IMR-90 (cell line): ENCODE results near the gene ZBTB39. TPM values are rescaled to one million over a fixed set of nuclear protein-coding genes. Genes with fewer than 3 reads are reported as not detected.

Experiments
- ATAC-seq: fragments of 200-7000 bp; cut with Tn5 transposase; 2 replicates; pipeline ENCODE4 v1.9.1; 2020; ENCODE audit warnings: low read depth, mild to moderate bottlenecking, moderate library complexity
- BruUV-seq: library from RNA; stranded (reverse); fragments of 400-500 nt; replicated peaks from 2 replicates; lab custom pipeline; 2021; lab: Mats Ljungman, UMichigan
- CTCF ChIA-PET: fragments of 300-600 bp; formaldehyde crosslinking; extraction: SDS; loops from one replicate; lab custom pipeline; 2021; ENCODE audit warnings: antibody characterized with exemption; lab: Yijun Ruan, JAX
- POLR2A ChIA-PET: fragments of 300-600 bp; sonication (Branson Sonifier 250); formaldehyde crosslinking; loops from one replicate; lab custom pipeline; 2022; ENCODE audit warnings: antibody characterized with exemption; ENCODE audit not compliant: unreplicated experiment; lab: Charles Lee
- DNase-seq: peaks from one replicate; pipeline ENCODE4 v3.0.0; 2013
- H2AFZ ChIP-seq: replicated peaks from 2 replicates; pipeline ENCODE3; 2013; ENCODE audit warnings: low read length, mild to moderate bottlenecking; ENCODE audit not compliant: poor library complexity
- H2AK5ac ChIP-seq: 2 replicates; pipeline ENCODE4 v1.6.1; 2013; ENCODE audit warnings: low read depth, low read length, inconsistent platforms
- H2AK9ac ChIP-seq: replicated peaks from 2 replicates; pipeline ENCODE3; 2013; ENCODE audit warnings: mild to moderate bottlenecking, low read depth, low read length, moderate library complexity; ENCODE audit not compliant: poor library complexity
- H2BK120ac ChIP-seq: 2 replicates; pipeline ENCODE4 v1.6.1; 2013; ENCODE audit warnings: low read depth, low read length, inconsistent platforms
- H2BK15ac ChIP-seq: 3 replicates; pipeline ENCODE4 v1.6.1; 2013; ENCODE audit warnings: low read depth, low read length, inconsistent platforms
- H2BK20ac ChIP-seq: 2 replicates; pipeline ENCODE4 v1.6.1; 2013; ENCODE audit warnings: low read depth, mild to moderate bottlenecking, inconsistent platforms, low read length, moderate library complexity
- H2BK5ac ChIP-seq: 2 replicates; pipeline ENCODE4 v1.6.1; 2013; ENCODE audit warnings: mild to moderate bottlenecking, low read depth, low read length, inconsistent platforms; ENCODE audit not compliant: poor library complexity, severe bottlenecking
- H3K14ac ChIP-seq: replicated peaks from 2 replicates; pipeline ENCODE4 v1.6.1; 2013; ENCODE audit warnings: low read depth, low read length, inconsistent platforms
- H3K18ac ChIP-seq: 2 replicates; pipeline ENCODE4 v1.6.1; 2013; ENCODE audit warnings: low read depth, low read length, control low read depth
- H3K23ac ChIP-seq: 2 replicates; pipeline ENCODE4 v1.6.1; 2013; ENCODE audit warnings: low read depth, low read length, inconsistent platforms
- H3K27ac ChIP-seq: 2 replicates; pipeline ENCODE4 v1.5.1; 2013; ENCODE audit warnings: mild to moderate bottlenecking, control low read depth, low read length; ENCODE audit not compliant: insufficient read depth
- H3K27me3 ChIP-seq: 2 replicates; pipeline ENCODE4 v1.6.1; 2013; ENCODE audit warnings: low read length; ENCODE audit not compliant: control insufficient read depth, insufficient read depth
- H3K36me3 ChIP-seq: 2 replicates; pipeline ENCODE4 v1.6.1; 2013; ENCODE audit warnings: low read length, mixed read lengths; ENCODE audit not compliant: control insufficient read depth, insufficient read depth
- H3K4ac ChIP-seq: 2 replicates; pipeline ENCODE4 v1.6.1; 2013; ENCODE audit warnings: low read depth, low read length, inconsistent platforms
- H3K4me1 ChIP-seq: 2 replicates; pipeline ENCODE4 v1.6.1; 2013; ENCODE audit warnings: low read length, mixed read lengths; ENCODE audit not compliant: control insufficient read depth, insufficient read depth
- H3K4me2 ChIP-seq: 2 replicates; pipeline ENCODE4 v1.6.1; 2013; ENCODE audit warnings: low read depth, mild to moderate bottlenecking, control low read depth, low read length, moderate library complexity
- H3K4me3 ChIP-seq: 2 replicates; pipeline ENCODE4 v1.5.1; 2013; ENCODE audit warnings: low read depth, mild to moderate bottlenecking, control low read depth, low read length, moderate library complexity; ENCODE audit not compliant: insufficient read depth
- H3K56ac ChIP-seq: 2 replicates; pipeline ENCODE4 v1.6.1; 2013; ENCODE audit warnings: low read length, inconsistent platforms; ENCODE audit not compliant: insufficient read depth; ENCODE audit errors: extremely low read depth
- H3K79me1 ChIP-seq, 2 experiments: 2 replicates each; pipeline ENCODE4 v1.6.1; 2013; ENCODE audit warnings: low read length in 2 of 2, inconsistent platforms in 1 of 2, low read depth in 1 of 2
- H3K9ac ChIP-seq: 2 replicates; pipeline ENCODE4 v1.6.1; 2013; ENCODE audit warnings: low read depth, low read length, control low read depth
- H3K9me1 ChIP-seq: 2 replicates; pipeline ENCODE4 v1.6.1; 2013; ENCODE audit warnings: low read length, inconsistent platforms; ENCODE audit not compliant: insufficient read depth
- H3K9me3 ChIP-seq: 2 replicates; pipeline ENCODE4 v1.6.1; 2013; ENCODE audit warnings: low read length; ENCODE audit not compliant: control insufficient read depth, insufficient read depth
- H4K20me1 ChIP-seq: 2 replicates; pipeline ENCODE4 v1.6.1; 2013; ENCODE audit warnings: low read length, inconsistent platforms; ENCODE audit not compliant: insufficient read depth
- H4K5ac ChIP-seq: 2 replicates; pipeline ENCODE4 v1.6.1; 2013; ENCODE audit warnings: mild to moderate bottlenecking, low read depth, low read length, control low read depth
- H4K8ac ChIP-seq, 2 experiments: 2 replicates each; pipeline ENCODE4 v1.6.1; 2013; ENCODE audit warnings: low read depth in 2 of 2, low read length in 2 of 2, control low read depth in 1 of 2, inconsistent platforms in 1 of 2
- H4K91ac ChIP-seq: 2 replicates; pipeline ENCODE4 v1.6.1; 2013; ENCODE audit warnings: low read depth, low read length, inconsistent platforms; ENCODE audit not compliant: insufficient read depth
- CEBPB ChIP-seq: IDR thresholded peaks from 2 replicates; pipeline ENCODE4 v1.6.1; 2012; ENCODE audit warnings: low read depth, low read length, improper control_type of control experiment
- CHD1 ChIP-seq: IDR thresholded peaks from 2 replicates; pipeline ENCODE4 v1.6.1; 2012; ENCODE audit warnings: low read depth, low read length, improper control_type of control experiment
- CTCF ChIP-seq: conservative IDR thresholded peaks from 2 replicates; pipeline ENCODE4 v1.5.1; 2012; ENCODE audit warnings: mild to moderate bottlenecking, low read depth, low read length, improper control_type of control experiment
- ELK1 ChIP-seq: fragments of 150-350 bp; IDR thresholded peaks from 2 replicates; pipeline ENCODE4 v1.6.1; 2016; ENCODE audit warnings: low read depth, mild to moderate bottlenecking, low read length, moderate library complexity, borderline replicate concordance
- FOS ChIP-seq: fragments of 150-350 bp; IDR thresholded peaks from 2 replicates; pipeline ENCODE4 v1.6.1; 2016; ENCODE audit warnings: low read depth, low read length
- MAFK ChIP-seq: IDR thresholded peaks from 2 replicates; pipeline ENCODE4 v1.6.1; 2012; ENCODE audit warnings: low read depth, low read length, improper control_type of control experiment
- MAZ ChIP-seq: IDR thresholded peaks from 2 replicates; pipeline ENCODE4 v1.6.1; 2012; ENCODE audit warnings: low read depth, mild to moderate bottlenecking, low read length, improper control_type of control experiment, moderate library complexity, borderline replicate concordance
- MXI1 ChIP-seq: IDR thresholded peaks from 2 replicates; pipeline ENCODE4 v1.6.1; 2012; ENCODE audit warnings: low read depth, mild to moderate bottlenecking, low read length, moderate library complexity, borderline replicate concordance
- NFE2L2 ChIP-seq: fragments of 150-350 bp; IDR thresholded peaks from 2 replicates; pipeline ENCODE4 v1.6.1; 2016; ENCODE audit warnings: low read depth, mild to moderate bottlenecking, low read length
- POLR2A ChIP-seq: IDR thresholded peaks from 2 replicates; pipeline ENCODE4 v1.6.1; 2012; ENCODE audit warnings: mild to moderate bottlenecking, low read depth, low read length
- RAD21 ChIP-seq: IDR thresholded peaks from 2 replicates; pipeline ENCODE4 v1.6.1; 2012; ENCODE audit warnings: low read length, improper control_type of control experiment
- RCOR1 ChIP-seq: IDR thresholded peaks from 2 replicates; pipeline ENCODE4 v1.6.1; 2012; ENCODE audit warnings: mild to moderate bottlenecking, low read length, improper control_type of control experiment; ENCODE audit not compliant: insufficient replicate concordance
- RFX5 ChIP-seq: IDR thresholded peaks from 2 replicates; pipeline ENCODE4 v1.8.0; 2012; ENCODE audit warnings: low read depth, mild to moderate bottlenecking, low read length, moderate library complexity
- SMC3 ChIP-seq: fragments of 150-350 bp; IDR thresholded peaks from 2 replicates; pipeline ENCODE4 v1.6.1; 2016; ENCODE audit warnings: low read depth, mild to moderate bottlenecking, antibody characterized with exemption, low read length, moderate library complexity
- USF2 ChIP-seq: fragments of 150-350 bp; IDR thresholded peaks from 2 replicates; pipeline ENCODE4 v1.6.1; 2017; ENCODE audit warnings: mild to moderate bottlenecking, antibody characterized with exemption, low read length, low read depth
- WGBS, 2 experiments: methylation state at CpG; one replicate each; pipeline versions ENCODE4 v1.1.5 to v1.1.7; 2013; ENCODE audit warnings: missing lambda C conversion rate in 2 of 2; ENCODE audit not compliant: insufficient read length in 1 of 2; ENCODE audit errors: extremely low coverage in 2 of 2; 5-methylcytosine and 5-hydroxymethylcytosine counted together
- dilution Hi-C: fragments of 300-500 bp; cut with HindIII; formaldehyde crosslinking; loops from one replicate; pipeline ENCODE4 v1.14.3; 2018; ENCODE audit warnings: low sequenced_read_pairs; ENCODE audit not compliant: unreplicated experiment
- in situ Hi-C: fragments of 300-500 bp; cut with MboI; formaldehyde crosslinking; loops from 3 replicates; pipeline ENCODE4 v1.14.3; 2019; ENCODE audit warnings: low sequenced_read_pairs, inconsistent platforms, mixed read lengths
- intact Hi-C: fragments of 100-400 bp; cut with micrococcal nuclease; formaldehyde crosslinking; loops from 2 replicates; pipeline ENCODE4 v1.10.0; 2022
- polyA plus RNA-seq, 3 experiments: library from polyadenylated mRNA; depleted of rRNA; stranded (reverse); fragments of >200 nt; gene quantifications; 2 replicates each; pipeline ENCODE4 v1.2.3, GENCODE V29; 2012; ENCODE audit warnings: low replicate concordance in 1 of 3
- total RNA-seq: library from RNA; depleted of rRNA; stranded (reverse); fragments of >200 nt; gene quantifications from 2 replicates; pipeline ENCODE4 v1.2.3, GENCODE V29; 2012

ZBTB39 gene
- total and polyA plus RNA-seq, 2 of the 4 experiments (the other 2 are of a cell fraction): 4.0 to 5.2 TPM

- no peak within 1 kb of the TSS for H2BK120ac ChIP-seq
- no peak within 1 kb of the TSS for H3K14ac ChIP-seq
- intact Hi-C loops (no loop called here), in situ Hi-C loops (no loop called here), dilution Hi-C loops (no loop called here)
- no peak within 1 kb of the TSS for H3K23ac ChIP-seq
- 0 out of 2 replicates have a peak, but pooled peaks cover 5% of the 10 kb centered on the region for H3K9me1 ChIP-seq
- H3K56ac ChIP-seq: no peak within 1 kb of the TSS
- no peak within 1 kb of the TSS for H2AFZ ChIP-seq
- H3K9ac ChIP-seq: no peak within 1 kb of the TSS
- BruUV-seq: no TSS peak
- DNase-seq (no peak), ATAC-seq (no peak)
- H2BK20ac ChIP-seq: no peak within 1 kb of the TSS
- 49% methylated on average over 8 of the region's 10 CpGs; no CpG with 5 or more reads in 1 of the 2 experiments for WGBS, 2 experiments
- no peak within 1 kb of the TSS for H3K18ac ChIP-seq
- no peak within 1 kb of the TSS for H4K8ac ChIP-seq
- no peak within 1 kb of the TSS for H2AK5ac ChIP-seq
- no peak within 1 kb of the TSS for H2AK9ac ChIP-seq
- H3K4me2 ChIP-seq: no peak within 1 kb of the TSS
- H3K4ac ChIP-seq: no peak within 1 kb of the TSS
- H3K27ac ChIP-seq: no peak within 1 kb of the TSS
- POLR2A ChIA-PET: no interaction called here
- no peaks in the 10 kb centered on the region for H3K36me3 ChIP-seq
- peaks cover 42% of the 10 kb centered on the region for H3K27me3 ChIP-seq
- no peaks in the 10 kb centered on the region for H3K79me1 ChIP-seq
- H4K20me1 ChIP-seq: no peaks in the 10 kb centered on the region
- H3K4me1 ChIP-seq: no peaks in the 10 kb centered on the region
- H4K5ac ChIP-seq: no peak within 1 kb of the TSS
- no peak within 1 kb of the TSS for H2BK5ac ChIP-seq
- H4K91ac ChIP-seq: no peak within 1 kb of the TSS
- no peak within 1 kb of the TSS for H3K4me3 ChIP-seq
- CTCF ChIA-PET: no interaction called here
- H3K9me3 ChIP-seq: peaks cover 6% of the 10 kb centered on the region
- H2BK15ac ChIP-seq: no peak within 1 kb of the TSS
- TF ChIP-seq MXI1 (no peak), RFX5 (no peak), CHD1 (no peak), CTCF (no peak), MAFK (no peak), POLR2A (no peak), RAD21 (no peak), USF2 (no peak), CEBPB (no peak), SMC3 (no peak), MAZ (no peak), ELK1 (no peak), FOS (no peak), RCOR1 (no peak), NFE2L2 (no peak)
Observed at GRCh38 chr12:56957229-56958052, 48.9 kb downstream of the ZBTB39 start, which contains the start of gene RDH16. RDH16 (minus strand) TSS chr12:56957608; CDS start chr12:56957462, 146 bp downstream.
